GM12801 (cell line): ENCODE measurements around the gene RABGAP1L.

Experiments used
- TF ChIP-seq, protein P1 (sequence below): IDR thresholded peaks from one replicate; pipeline ENCODE4 v1.5.1; 2011; ENCODE audit warnings: control low read depth; ENCODE audit not compliant: insufficient read length; ENCODE audit errors: extremely low read depth

Gene RABGAP1L

DNA sequence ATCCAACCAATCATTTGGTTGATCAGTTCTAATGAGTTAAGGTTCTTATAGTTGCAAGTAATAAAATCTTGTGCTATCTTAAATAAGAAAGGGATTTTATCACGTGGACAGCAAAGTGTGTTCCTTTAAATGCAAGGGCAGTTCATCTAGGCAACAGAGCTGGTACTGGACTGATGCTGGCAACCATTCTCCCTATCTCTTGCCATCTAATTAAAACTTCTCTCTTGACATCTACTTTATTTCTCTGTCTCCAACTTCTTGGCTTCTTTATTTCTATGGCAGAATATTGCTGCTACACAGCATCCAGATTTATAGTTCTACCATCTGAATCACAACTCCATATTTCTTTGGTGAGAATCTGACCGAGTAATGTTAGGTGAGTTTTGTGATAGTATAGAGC is 725.2 kb downstream of the RABGAP1L start:
- TF ChIP-seq, protein P1, sequence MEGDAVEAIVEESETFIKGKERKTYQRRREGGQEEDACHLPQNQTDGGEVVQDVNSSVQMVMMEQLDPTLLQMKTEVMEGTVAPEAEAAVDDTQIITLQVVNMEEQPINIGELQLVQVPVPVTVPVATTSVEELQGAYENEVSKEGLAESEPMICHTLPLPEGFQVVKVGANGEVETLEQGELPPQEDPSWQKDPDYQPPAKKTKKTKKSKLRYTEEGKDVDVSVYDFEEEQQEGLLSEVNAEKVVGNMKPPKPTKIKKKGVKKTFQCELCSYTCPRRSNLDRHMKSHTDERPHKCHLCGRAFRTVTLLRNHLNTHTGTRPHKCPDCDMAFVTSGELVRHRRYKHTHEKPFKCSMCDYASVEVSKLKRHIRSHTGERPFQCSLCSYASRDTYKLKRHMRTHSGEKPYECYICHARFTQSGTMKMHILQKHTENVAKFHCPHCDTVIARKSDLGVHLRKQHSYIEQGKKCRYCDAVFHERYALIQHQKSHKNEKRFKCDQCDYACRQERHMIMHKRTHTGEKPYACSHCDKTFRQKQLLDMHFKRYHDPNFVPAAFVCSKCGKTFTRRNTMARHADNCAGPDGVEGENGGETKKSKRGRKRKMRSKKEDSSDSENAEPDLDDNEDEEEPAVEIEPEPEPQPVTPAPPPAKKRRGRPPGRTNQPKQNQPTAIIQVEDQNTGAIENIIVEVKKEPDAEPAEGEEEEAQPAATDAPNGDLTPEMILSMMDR, result no peak

DNA sequence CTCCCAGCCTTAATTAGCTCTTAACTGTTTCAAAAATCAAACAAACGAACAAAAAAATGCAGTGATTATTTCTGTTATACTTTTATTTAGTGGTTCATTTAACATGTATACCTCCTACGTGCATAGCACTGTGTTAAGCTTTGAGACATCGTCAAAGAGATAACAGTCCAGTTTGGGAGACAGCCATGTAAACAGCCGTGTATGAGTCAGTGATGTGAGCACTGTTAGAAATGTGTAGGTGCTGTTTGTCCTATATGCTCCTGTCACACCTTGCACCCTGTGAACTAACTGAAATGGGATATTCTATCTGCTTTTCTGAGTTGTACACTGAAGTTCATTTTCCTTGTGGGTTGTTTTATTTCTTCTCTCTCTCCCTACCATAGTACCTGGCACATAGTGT is 730.7 kb downstream of the RABGAP1L start:
- TF ChIP-seq, protein P1, result no peak

DNA sequence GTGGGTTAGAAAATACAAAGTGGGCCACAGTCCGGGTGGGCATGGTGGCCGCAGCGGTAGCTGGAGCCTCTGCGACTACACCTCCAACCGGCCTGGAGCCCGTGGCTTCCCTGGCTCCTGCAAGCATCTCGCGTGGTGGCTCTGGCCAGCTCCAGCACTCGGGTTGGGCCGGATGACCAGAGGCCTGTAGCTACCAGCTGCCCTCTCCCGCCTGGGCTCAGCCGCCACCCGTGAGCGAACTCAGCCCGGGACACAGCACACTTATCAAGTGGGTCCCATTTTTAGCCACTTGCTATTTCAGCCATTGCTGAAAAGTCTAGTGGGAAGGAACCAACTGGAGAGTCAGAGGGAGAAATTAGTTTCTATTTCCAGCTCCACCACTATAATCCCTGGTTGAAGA is 732.7 kb downstream of the RABGAP1L start:
- TF ChIP-seq, protein P1, result no peak

DNA sequence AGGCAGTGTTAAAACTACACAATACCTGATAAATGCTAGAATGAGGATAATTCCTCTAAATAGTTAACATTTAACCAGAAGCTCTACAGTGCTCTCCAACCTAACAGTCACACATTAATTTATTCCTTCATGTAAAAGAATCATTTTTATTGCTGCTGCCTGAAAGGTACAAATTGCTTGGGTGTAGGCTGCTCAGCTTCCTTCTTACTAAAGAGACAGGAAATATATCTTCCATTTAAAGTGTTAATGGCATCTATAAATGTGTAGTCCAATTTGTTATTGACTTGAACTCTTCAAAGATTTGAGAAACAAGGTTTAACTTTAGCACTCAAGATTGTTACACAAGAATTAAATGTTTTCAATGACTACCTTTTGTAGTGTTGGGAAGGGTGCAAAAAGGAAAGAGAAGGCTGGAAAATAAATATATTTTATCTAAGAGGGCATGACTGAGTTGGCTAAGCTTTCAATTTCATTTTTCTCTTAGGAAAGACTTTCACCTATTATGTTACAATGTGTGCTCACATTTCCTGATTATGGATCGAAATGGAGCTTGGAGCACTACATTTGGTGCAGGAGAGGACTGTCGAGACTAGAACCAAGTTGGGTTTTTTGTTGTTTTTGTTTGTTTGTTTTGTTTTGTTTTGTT is 734.9 kb downstream of the RABGAP1L start:
- TF ChIP-seq, protein P1, result no peak

DNA sequence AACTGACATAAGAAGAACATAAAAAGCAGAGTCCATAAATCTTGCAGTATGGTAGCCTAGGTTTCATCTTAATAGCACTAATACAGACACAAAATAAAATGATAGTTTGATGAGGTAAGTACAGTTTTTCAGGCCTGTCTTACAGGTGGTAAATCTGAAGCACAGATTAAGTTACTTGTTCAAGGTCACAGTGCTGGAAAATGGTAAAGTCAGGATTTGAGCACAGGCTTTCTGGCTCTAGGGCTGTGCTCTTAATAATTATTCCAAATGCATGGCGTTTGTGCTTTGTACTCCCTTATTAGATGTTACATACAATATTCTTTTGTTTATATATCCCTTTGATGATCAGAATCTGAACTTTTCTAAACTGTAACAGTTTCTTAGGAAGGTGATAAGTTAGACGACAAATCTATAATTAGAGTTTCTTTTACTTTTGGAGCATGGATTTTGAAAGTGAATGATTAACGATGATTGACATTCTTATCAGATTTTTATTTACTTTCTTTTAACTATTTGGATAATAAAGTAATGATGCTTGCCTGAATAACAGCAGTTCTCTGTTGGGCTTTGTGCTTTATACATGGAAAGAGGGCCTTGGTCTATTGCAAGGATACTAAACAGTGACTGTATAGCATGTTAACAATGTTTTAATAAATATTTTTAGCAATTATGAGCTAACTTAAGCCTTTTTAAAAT is 738.9 kb downstream of the RABGAP1L start:
- TF ChIP-seq, protein P1, result no peak

DNA sequence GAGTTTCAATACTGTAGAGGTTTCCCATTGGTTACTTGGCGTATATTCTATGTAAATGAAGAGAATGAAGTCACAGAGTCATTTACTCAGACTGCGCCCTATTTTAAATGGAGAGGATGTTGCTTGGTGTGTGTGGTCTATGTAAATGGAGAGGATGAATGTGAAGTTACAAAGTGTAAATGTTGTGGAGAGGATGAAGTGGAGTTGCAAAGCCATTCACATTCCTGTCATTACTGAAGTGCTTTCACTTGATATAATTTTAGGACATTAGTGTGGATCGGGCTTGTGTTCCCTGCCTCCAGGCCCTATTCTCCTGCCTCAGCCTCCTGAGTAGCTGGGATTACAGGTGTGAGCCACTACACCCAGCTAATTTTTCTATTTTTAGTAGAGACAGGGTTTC is 741.0 kb downstream of the RABGAP1L start:
- TF ChIP-seq, protein P1, result no peak

DNA sequence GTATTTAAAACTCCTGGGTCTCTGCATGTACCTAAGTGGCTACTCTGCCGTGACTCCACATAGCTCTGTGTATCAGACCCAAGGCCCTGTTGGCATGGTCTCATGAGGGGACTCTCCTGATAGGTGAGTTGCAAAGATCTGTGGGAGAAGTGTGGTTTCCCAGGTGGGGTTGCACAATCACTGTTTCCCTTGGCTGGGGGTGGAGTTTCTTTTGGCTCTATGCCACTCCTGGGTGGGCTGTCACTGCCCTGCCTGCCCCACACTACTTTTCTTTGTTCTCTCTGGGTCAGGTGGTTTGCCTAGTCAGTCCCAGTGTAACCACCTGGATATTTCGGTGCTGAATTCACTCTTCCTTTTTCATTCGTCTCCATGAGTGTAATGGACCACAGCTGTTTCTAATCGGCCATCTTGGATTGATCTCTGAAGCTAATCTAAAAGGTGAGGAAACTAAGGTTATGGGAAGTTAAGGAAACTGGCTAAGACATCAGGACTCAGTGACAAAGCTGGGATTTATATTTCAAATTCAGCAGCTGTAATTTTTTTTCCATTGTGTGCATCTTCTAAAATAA is 743.3 kb downstream of the RABGAP1L start:
- TF ChIP-seq, protein P1, result no peak
